NCI-H510A (cell line): ENCODE measurements around the gene HNF1B.

Experiments used
- DNase-seq: peaks from one replicate; lab custom pipeline; 2025; lab: John Stamatoyannopoulos, UW

The HNF1B gene

GRCh38 chr17:37761059-37761458, 16.2 kb upstream of the HNF1B start:
- no peak for DNase-seq

- no peak for DNase-seq
Measured at GRCh38 chr17:37759014-37759637, 14.3 kb upstream of the HNF1B start.

GRCh38 chr17:37756051-37756450, 11.2 kb upstream of the HNF1B start:
- no peak for DNase-seq

GRCh38 chr17:37755455-37755854, 10.6 kb upstream of the HNF1B start:
- no peak for DNase-seq

GRCh38 chr17:37754363-37754762, 9.5 kb upstream of the HNF1B start:
- no peak for DNase-seq

- DNase-seq = no peak
Measured at GRCh38 chr17:37752482-37752881, 7.6 kb upstream of the HNF1B start.

GRCh38 chr17:37750768-37751475, 6.1 kb upstream of the HNF1B start:
- DNase-seq = no peak

- DNase-seq = no peak
Measured at GRCh38 chr17:37750292-37750691, 5.4 kb upstream of the HNF1B start.

GRCh38 chr17:37747222-37747621, 2.4 kb upstream of the HNF1B start:
- no peak for DNase-seq

GRCh38 chr17:37746617-37747016, 1.8 kb upstream of the HNF1B start:
- no peak for DNase-seq

GRCh38 chr17:37745801-37746426, 1.1 kb upstream of the HNF1B start:
- no peak for DNase-seq

- DNase-seq = no peak
Measured at GRCh38 chr17:37744633-37744927, 279 bp downstream of the HNF1B start.

- DNase-seq = no peak
Measured at GRCh38 chr17:37743875-37744632, 805 bp downstream of the HNF1B start.

GRCh38 chr17:37743612-37743874, 1.3 kb downstream of the HNF1B start:
- DNase-seq = no peak

- no peak for DNase-seq
Measured at GRCh38 chr17:37742762-37743611, 1.9 kb downstream of the HNF1B start.

- no peak for DNase-seq
Measured at GRCh38 chr17:37742116-37742761, 2.6 kb downstream of the HNF1B start.

- no peak for DNase-seq
Measured at GRCh38 chr17:37741341-37742115, 3.3 kb downstream of the HNF1B start.

GRCh38 chr17:37740915-37741314, 3.9 kb downstream of the HNF1B start:
- no peak for DNase-seq

GRCh38 chr17:37737971-37738370, 6.9 kb downstream of the HNF1B start:
- no peak for DNase-seq

GRCh38 chr17:37737081-37737480, 7.8 kb downstream of the HNF1B start:
- DNase-seq = no peak

- no peak for DNase-seq
Measured at GRCh38 chr17:37736428-37736827, 8.4 kb downstream of the HNF1B start.
